Measurements from ENCODE around the gene SLC27A3. TPM values are rescaled to one million over a fixed set of nuclear protein-coding genes. Genes with fewer than 3 reads are reported as not detected.
A peak's percentile ranks its signal among the peaks of the same experiment; 100 is the strongest.

Gene SLC27A3
- total RNA-seq, 1 donor from 2014 or later = 60.7 TPM

DNA sequence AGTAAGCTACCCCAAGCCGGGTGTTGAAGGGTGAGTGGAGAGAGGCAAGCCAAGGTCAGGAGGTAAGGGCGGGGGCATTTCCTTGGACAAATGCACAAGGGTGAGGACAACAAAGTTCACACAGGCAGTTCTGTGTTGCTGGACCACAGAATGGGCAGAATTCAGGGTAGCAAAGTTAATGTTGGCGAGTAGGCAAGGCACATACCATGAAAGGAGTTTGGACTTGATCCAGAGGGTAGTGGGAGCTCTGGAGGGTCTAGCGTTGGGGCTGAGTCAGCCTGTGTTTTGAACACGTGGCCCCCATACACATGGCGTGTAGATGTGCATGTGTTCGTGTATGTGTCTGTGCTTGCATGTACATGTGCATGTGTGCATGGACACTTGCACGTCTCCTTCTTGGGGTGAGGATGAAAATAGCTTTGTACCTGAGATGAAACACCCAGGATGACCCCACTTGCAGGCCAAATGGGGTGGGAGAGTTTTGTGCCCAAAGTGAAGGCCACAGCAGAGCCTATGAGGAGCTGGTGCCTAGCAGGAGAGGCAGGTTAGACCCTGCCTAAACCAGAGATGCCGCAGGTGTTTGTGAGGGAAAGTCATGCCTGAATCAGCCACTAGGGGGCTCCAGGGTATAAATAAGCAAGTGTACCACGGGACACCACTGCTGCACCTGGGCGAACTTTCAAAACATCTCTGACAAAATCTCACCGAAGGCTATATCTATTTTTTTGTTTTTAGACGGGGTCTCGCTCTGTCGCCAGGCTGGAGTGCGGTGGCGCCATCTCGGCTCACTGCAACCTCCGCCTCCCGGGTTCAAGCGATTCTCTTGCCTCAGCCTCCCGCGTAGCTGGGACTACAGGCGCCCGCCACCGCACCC lies 21.8 kb downstream of the SLC27A3 start:
- peak; percentile 76 for ATAC-seq
- DNase-seq (ENCODE audit: low spot score) = peak; percentile 79

DNA sequence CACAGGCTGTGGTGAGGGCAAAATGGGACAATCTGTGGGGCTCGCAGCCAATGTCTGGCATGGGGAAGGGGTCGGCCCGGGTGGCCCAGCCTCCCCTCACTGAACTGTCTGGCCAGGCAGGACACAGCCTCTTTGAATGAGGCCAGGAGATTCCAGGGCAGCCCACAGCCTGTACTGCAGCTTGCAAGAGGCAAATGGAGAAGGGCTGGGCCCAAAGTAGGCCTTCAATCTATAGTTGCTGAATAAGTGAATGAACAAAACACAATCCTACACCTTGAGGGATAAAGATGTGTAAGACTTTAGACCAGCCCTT lies 23.2 kb downstream of the SLC27A3 start:
- ATAC-seq (no peak), DNase-seq (ENCODE audit: low spot score) (no peak)

DNA sequence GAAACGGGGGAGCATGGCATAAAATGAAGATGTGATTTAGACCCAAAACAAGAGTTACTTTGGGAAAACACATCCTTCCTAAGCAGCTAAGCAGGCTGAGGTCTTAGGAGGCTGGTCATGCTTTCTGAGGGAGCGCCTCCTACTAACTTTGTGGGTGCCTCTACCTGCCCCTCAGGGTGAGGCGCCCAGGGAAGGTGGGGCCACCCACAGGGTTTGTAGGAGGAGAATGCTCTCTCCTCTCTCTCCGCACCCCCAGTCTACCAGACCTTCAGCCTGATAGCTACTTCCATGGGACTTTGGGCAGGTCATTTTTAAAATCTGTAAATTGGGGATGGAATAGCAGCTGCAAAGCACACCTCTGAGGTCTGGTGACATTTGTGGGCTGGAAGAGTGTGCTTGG lies 23.8 kb downstream of the SLC27A3 start:
- no peak for DNase-seq (ENCODE audit: low spot score)
- no peak for ATAC-seq

- no peak for ATAC-seq
- no peak for DNase-seq (ENCODE audit: low spot score)
These were observed 24.6 kb downstream of the SLC27A3 start for GRCh38 chr1:153799566-153800465.

DNA sequence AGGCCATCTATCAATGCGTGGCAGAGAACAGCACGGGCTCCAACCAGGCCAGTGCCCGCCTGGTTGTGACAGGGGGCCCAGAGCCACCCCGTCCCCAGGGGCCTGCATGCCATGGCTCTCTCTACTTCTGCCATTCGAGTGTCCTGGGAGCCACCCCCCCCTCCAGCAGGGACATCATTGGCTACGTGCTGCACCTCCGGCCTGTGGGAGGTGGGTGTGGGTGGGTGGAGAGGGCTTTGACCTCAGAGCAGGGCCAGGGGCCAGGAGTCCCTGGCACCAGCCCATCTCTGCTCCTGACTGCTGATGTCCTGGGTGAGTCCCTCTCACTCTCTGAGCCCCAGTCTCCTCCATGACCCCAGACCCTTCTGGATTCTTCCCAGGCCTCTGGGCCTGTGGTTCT lies 25.3 kb downstream of the SLC27A3 start:
- ATAC-seq (peak; percentile 77), DNase-seq (ENCODE audit: low spot score) (peak; percentile 76)

DNA sequence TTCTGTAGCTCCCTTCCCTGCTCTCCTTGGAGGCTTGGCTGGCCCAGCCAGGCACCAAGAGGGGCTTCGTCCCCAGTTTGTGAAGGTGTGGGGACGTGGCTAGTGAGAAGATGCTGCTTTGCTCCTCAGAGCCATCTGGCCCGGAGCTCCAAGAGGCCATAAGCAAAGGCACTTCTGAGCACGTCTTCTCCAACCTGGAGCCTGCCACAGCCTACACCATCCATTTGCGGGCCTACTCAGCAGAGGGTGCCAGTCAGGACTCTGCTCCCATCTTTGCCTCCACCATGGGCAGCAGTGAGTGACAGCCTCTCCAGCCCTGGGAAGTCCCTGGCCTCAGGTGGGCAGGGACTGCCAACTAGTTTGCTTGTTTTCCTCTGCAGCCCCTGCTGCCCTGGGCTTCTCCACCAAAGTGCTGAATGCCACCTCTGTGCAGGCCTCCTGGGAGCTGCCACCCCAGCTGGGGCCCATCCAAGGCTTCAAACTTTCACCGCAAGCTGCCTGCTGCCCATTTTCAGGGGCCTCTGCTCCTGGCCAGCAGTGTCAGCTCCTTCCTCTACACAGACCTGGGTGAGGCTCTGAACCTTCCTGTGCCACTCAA lies 25.9 kb downstream of the SLC27A3 start:
- ATAC-seq (peak; percentile 2), DNase-seq (ENCODE audit: low spot score) (no peak)

- no peak for DNase-seq (ENCODE audit: low spot score)
- ATAC-seq = no peak
These were observed 26.8 kb downstream of the SLC27A3 start for GRCh38 chr1:153801786-153802697.

- no peak for ATAC-seq
- DNase-seq (ENCODE audit: low spot score) = no peak
These were observed 28.4 kb downstream of the SLC27A3 start for GRCh38 chr1:153803470-153804056.

DNA sequence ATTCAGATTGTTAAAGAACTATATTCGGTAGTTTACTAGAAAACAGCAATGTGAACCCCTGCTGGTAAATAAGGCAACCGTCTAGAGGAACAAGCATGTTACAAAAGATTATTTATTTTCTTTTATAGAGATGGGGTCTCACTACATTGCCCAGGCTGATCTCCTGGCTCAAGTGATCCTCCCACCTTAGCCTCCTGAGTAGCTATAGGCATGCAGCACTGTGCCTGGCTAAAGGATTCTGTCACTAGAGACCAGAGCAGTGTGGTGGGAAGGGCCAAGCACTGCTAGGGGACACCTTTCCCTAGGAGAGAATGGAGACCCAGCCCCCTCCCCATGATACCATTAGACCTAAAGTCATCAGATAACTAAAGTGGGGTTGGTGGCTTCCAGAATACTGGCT lies 28.9 kb downstream of the SLC27A3 start:
- no peak for DNase-seq (ENCODE audit: low spot score)
- ATAC-seq = no peak

DNA sequence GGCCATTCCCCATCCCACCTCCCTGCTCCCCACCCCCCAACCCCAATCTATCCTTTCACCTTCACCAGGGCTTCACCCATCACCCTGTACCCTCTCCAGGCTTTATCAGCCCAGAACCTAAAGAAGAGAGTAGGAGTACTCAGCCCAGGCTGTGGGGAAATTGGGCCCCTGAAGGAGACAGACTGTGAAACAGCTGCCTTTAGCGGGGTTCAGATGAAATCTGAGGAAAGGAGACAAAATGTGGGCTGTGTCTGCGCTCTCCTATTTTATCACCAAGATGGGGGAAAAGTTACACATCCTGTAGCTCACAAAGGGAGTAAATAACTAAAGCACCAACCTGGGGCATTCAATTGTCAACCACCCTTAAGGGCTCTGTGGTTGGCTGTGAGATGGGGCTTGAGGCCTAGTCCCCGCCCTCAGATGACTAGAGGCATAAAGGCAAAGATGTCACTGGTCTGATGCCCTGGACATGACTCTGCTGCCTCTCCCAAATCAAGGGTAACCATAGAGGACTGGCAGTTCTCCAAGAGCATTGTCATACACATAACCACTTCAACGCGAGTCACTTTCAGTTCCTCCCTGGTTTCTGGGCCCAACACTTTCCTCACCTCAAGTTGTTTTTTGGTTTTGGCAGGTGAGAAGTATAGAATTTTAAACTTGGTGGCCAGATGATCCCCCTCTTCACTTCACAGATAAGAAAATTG lies 30.0 kb downstream of the SLC27A3 start:
- DNase-seq (ENCODE audit: low spot score) = no peak
- peak; percentile 6 for ATAC-seq

DNA sequence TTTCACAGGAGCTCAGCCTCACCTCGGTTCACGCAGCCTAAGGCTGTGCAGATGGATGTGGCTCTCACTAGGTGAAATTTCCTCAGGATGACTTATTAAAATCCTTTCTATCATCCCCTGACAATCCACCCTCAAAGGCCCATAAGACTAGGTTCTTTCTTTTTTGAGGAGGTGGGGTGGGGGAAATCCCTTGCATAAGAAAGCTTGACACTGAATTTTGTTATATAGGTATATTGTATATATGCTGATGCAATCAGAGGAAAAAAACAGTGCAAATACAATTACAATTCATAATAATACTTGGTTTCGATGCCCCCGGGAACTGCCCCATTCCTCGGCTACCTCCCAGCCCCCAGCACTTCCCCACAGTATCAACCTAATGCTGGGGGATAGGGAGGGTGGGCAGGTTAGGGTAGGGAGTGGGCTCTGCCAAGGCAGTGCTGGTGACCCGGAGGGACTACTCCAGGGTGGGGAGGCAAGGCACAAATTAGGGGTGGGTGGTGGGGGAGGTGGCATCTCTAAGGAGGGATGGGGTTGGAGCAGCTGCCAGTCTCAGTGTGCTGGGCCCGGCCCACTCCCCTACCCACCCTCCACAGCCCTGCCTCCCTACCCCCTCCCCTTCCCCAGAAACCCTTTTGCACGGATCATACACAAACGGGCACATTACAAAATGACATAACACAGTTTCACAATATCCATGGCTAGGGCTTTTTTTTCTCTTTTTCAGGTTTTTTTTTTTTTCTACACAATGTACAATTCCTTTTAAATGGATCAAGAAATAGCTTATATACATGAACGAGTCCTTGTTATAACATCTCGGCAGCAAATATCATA lies 30.9 kb downstream of the SLC27A3 start:
- ATAC-seq (no peak), DNase-seq (ENCODE audit: low spot score) (no peak)

DNA sequence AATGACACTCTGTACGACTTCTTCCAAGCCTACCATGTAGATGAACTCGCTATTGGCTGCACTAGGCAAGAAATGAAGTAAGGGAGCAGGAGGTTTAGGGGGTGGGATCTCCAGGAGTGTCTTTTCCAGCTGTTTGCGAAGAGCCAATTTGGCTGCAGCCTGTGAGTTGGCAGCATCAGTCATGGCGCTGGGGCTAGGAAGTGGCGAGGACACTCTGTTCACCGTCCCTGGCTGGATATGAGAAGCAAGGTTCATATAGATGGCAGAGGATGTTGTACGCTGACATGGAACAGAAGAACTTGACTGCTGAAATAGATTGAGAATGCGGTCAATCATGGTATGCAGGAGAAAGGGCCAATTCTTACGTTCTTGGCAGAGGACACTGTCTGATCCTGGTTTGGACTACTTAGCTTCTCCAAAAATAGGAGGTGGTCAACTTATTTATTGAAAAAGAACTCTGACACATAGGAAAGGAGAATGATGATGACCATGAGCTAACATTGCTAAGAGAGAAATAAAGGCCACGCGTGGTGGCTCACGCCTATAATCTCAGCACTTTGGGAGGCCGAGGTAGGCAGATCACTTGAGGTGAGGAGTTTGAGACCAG lies 41.2 kb downstream of the SLC27A3 start:
- DNase-seq (ENCODE audit: low spot score) = no peak
- ATAC-seq = no peak

GRCh38 chr1:153818876-153819275 lies 43.7 kb downstream of the SLC27A3 start:
- DNase-seq (ENCODE audit: low spot score) (no peak), ATAC-seq (no peak)

DNA sequence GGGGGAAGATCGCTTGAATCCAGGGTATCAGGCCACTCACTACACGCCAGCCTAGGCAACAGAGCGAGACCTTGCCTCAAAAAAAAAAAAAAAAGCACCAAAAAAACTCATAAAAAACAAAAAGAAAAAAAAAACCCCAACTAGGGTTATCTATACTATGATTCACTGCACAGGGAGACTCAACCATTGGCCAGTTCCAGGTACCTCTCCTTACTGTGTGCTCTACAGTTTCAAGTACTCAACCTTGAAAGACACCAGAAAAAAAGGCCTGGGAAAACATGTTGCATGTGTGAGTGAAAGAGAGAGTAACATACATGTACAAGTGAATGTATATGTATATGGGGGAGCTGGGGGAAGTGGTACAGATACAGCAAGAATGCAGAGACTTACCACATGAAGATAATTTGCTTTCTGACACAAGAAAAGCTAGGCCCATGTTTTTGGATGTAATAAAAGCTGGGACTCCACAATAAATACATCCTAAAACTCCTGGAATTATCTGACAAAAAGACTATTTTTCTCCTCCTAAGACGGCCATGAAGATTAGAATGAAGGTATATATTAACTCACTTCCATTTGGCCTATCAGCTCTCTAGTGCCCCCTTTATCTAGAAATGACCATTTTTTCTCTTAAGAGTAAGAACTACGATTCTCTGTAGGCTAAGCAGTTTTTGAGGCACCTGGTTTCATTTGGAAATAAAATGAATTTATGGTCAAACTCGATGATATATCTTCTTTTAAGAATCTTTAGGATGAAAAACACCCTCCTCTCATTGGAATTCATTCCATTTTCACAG lies 52.2 kb downstream of the SLC27A3 start:
- ATAC-seq (no peak), DNase-seq (ENCODE audit: low spot score) (no peak)

All from left lobe of liver (tissue), 2 donors.